GM12891 (cell line): ENCODE data around the gene ZBTB32.

Experiments used
- DNase-seq: peaks from one replicate; pipeline ENCODE4 v3.0.0; 2011; ENCODE audit warnings: low spot score; ENCODE audit not compliant: insufficient read length
- FAIRE-seq: peaks from 2 replicates; lab custom pipeline; 2011; peaks lifted over from hg19 to GRCh38; lab: Jason Lieb, UNC
- PAX5 ChIP-seq: IDR thresholded peaks from 2 replicates; pipeline ENCODE4 v1.6.1; 2011; ENCODE audit warnings: low read length, moderate library complexity, mild to moderate bottlenecking; ENCODE audit not compliant: insufficient read depth, severe bottlenecking
- POLR2A ChIP-seq: IDR thresholded peaks from 2 replicates; pipeline ENCODE4 v1.6.1; 2011; ENCODE audit warnings: low read depth, low read length, control low read depth
- POLR2AphosphoS5 ChIP-seq: IDR thresholded peaks from 2 replicates; pipeline ENCODE4 v1.6.1; 2011; ENCODE audit warnings: low read depth, low read length, control low read depth
- POU2F2 ChIP-seq: IDR thresholded peaks from 2 replicates; pipeline ENCODE4 v1.6.1; 2011; ENCODE audit warnings: low read depth, mild to moderate bottlenecking, control low read depth, low read length, moderate library complexity
- SPI1 ChIP-seq: IDR thresholded peaks from 2 replicates; pipeline ENCODE4 v1.6.1; 2011; ENCODE audit warnings: low read depth, low read length, control low read depth
- TAF1 ChIP-seq: IDR thresholded peaks from 2 replicates; pipeline ENCODE4 v1.6.1; 2011; ENCODE audit warnings: low read depth, low read length, control low read depth

ZBTB32 gene

DNA sequence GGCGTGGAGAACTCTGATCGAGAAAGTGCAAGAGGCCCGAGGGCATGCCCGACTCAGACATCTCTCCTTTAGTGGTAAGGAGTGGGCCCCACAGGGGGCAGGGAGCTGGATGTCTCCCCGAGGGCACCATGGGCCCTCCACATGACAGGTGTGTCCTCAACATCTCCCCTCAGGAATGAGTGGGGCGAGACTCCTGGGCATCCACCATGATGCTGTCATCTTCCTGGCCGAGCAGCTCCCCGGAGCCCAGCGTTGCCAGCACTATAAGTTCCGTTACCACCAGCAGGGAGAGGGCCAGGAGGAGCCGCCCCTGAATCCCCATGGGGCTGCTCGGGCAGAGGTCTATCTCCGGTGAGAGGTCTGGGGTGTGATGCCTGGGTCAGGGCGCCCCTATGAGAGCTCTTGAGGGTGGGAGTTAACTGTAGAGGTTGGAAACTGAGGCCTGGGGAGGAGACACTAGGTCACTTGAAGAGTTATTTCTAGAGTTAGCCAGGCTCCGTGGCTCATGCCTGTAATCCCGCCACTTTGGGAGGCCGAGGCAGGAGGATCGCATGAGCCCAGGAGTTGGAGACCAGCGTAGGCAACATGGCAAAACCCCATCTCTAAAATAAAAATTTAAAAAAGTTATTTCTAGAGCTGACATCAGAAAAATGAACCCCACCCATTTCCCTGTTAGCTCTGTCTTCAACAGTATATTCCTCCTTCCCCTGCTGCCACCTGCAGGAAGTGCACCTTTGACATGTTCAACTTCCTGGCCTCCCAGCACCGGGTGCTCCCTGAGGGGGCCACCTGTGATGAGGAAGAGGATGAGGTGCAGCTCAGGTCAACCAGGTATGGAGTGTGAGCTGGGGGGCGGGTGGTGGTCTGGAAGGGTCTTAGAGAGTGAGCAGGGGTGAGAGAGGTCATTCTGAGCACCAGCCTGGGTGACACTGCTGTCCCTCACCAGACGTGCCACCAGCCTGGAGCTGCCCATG lies 32.8 kb downstream of the ZBTB32 start:
- FAIRE-seq (peak; percentile 33), DNase-seq (peak; percentile 36)
- TF ChIP-seq TAF1 (no peak), POLR2A (0 out of 2 replicates have a peak, but pooled peaks have one; percentile 20), PAX5 (no peak), POU2F2 (no peak)

DNA sequence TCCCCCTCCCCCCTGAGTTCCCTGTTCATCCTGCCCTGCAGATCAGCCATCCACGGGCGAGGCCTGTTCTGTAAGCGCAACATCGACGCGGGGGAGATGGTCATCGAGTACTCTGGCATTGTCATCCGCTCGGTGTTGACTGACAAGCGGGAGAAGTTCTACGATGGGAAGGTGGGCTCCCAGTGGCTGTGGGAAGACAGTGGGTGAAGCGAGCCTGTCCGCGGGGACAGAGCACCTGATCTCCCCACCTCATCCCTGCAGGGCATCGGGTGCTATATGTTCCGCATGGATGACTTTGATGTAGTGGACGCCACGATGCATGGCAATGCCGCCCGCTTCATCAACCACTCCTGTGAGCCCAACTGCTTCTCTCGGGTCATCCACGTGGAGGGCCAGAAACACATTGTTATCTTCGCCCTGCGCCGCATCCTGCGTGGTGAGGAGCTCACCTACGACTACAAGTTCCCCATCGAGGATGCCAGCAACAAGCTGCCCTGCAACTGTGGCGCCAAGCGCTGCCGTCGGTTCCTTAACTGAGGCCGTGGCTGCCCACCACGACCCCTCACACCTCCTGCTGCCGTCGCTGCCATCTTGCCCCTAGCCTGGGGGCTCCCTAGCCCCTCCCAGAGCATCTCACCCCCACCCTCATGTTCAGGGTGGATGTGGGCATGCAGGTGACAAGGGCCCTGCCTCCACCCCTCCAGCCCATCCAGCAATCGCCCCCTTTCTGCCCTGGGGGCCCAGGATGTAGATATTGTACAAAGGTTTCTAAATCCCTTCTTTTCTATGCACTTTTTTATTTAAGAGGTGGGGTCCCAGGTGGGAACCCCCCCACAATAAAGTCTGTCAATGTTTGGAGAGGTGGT lies 33.9 kb downstream of the ZBTB32 start:
- TF ChIP-seq POLR2AphosphoS5 (0 out of 2 replicates have a peak, but pooled peaks have one; percentile 64), POU2F2 (no peak; the same call in 1 of the 2 replicates)
- no peak for FAIRE-seq
- peak; percentile 9 for DNase-seq

DNA sequence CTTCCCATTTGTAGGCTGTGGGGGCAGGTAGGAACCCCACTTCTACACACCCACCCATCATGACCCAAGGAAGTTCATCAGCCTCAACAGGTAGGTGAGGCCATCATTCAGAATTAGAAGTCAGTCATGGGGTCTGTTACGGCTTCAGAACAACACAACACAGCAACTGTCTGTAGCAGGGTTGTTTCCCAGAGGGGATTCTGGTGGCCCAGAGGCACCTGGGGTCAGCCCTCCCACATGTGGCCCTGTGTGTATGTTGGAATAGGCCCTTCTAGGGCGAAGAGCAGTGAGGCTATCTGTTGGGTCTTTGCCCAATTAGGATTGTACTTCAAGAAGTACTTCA lies 34.5 kb downstream of the ZBTB32 start:
- DNase-seq: peak; percentile 19
- TF ChIP-seq POLR2A: no peak
- TF ChIP-seq POU2F2: no peak; the same call in 1 of the 2 replicates
- TF ChIP-seq TAF1: no peak
- TF ChIP-seq SPI1: no peak
- no peak for TF ChIP-seq POLR2AphosphoS5
- TF ChIP-seq PAX5: no peak
- FAIRE-seq: no peak

DNA sequence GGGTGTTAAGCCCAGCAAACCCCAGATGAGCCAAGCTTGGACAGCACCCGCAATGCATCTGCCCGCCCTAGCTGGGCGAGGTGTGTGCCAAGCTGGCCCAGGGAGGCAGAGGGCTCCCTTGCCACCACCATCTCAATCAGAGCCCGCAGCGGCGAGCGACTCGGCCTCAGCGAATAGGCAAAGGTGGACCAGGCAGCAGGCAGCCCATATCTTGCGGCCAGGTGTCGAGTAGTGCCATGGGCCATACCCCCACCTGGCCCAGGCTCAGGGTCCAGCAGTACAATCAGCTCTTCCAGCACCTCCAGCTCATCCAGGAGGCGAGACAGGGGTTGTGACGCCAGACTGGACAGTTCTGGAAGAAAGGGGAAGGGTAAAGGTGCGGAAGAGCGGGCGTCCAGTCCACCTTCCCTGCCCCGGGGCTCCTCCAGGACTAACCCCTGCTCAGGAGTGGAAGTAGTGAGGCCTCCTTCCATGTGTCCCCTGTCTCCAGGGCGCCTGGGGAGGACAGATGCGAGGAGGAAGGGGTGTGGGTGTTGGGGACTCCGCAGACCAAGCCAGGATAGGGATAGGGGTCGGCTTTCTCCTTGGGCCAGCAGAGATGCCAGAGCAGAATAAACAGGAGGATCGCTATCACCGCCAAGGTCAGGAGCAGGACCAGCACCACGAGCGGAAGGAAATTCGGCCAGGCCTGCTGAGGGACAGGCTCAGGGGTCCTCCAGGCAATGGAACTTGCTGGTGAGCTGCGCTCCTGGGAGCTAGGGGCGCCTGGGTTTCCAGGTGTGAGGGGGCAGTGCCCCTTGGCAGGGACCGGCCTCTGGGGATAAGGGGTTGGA lies 35.1 kb downstream of the ZBTB32 start:
- no peak for FAIRE-seq

DNA sequence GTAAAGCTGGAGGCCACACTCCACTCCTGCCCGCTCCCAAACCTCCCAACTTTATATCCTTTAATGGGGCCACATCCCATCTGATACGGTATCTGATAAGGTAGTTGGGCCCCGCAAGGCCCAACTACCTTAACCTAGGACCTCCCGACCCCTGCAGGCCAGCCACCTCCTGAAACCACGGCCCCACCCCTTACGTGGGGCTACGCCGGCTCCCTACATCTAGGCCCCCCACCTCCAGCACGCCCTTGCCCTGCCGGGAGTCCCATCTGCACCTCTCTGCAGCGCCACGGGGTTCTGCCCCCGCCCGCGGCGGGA lies 35.7 kb downstream of the ZBTB32 start:
- FAIRE-seq (no peak), DNase-seq (no peak)
- no peak for TF ChIP-seq POLR2AphosphoS5
- no peak for TF ChIP-seq POU2F2
- no peak for TF ChIP-seq PAX5
- no peak for TF ChIP-seq TAF1

More for the DNA sequence above, 35.1 kb downstream of the ZBTB32 start:
- TF ChIP-seq POLR2AphosphoS5 (0 out of 2 replicates have a peak, but pooled peaks have one; percentile 7), PAX5 (no peak)
- no peak for DNase-seq

DNA sequence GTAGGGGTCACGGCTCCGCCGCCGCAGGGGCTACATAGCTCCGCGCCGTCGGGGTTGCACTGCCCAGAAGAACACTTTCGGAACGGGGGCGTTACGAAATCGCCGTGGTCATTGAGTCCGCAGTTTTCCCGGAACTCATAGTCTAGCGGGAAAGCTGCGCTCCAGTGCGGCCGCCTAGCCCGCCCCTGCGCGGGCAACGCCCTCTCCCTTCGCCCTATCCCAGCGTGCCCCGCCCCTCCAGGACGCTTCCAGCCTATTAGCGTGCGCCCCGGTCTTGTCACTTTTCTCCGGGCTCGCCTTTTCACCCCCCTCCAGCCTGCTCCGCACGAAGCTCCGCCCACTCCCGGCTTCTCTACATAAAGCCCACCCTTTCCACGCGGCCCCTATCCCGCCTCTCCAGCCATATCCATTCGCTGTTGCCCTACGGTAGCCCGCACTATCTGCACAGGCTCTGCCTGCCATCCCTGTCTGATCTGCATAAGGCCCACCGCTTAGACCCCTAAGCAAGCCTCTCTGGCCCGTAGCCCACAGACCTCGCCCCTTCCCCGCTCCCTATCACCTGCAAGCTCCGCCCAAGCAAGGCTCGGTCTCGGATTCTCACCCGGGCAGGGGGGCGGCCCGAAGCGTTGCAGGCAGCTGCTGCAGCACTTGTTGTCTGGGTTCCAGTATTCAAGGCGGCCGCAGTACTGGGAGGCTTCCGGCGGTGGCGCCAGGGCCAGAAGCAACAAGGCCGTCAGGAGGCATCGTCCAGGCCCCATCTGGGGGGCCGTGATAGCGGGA lies 36.3 kb downstream of the ZBTB32 start:
- FAIRE-seq: peak; percentile 91
- TF ChIP-seq POLR2A (peak; percentile 75), SPI1 (no peak), POU2F2 (peak; percentile 59; the same call in 1 of the 2 replicates), TAF1 (peak; percentile 71), POLR2AphosphoS5 (0 out of 2 replicates have a peak, but pooled peaks have one; percentile 36), PAX5 (no peak)
- peak; percentile 99 for DNase-seq

DNA sequence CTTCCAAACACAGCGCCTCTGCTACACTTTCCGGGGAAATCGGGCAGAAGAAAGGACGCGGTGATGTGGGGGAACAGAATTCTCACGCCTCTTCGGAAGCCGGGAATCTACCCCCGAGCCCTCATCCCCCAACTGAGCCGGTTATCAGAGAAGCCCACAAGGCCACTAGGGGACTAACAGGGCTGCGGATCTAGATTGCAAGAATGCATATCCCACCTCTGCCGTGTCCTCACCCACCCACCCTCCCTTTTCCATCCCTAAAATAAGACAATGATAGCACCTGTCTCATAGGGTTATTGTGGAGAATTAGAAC lies 36.8 kb downstream of the ZBTB32 start:
- TF ChIP-seq TAF1 (no peak), PAX5 (no peak)
- no peak for DNase-seq
- FAIRE-seq: no peak

DNA sequence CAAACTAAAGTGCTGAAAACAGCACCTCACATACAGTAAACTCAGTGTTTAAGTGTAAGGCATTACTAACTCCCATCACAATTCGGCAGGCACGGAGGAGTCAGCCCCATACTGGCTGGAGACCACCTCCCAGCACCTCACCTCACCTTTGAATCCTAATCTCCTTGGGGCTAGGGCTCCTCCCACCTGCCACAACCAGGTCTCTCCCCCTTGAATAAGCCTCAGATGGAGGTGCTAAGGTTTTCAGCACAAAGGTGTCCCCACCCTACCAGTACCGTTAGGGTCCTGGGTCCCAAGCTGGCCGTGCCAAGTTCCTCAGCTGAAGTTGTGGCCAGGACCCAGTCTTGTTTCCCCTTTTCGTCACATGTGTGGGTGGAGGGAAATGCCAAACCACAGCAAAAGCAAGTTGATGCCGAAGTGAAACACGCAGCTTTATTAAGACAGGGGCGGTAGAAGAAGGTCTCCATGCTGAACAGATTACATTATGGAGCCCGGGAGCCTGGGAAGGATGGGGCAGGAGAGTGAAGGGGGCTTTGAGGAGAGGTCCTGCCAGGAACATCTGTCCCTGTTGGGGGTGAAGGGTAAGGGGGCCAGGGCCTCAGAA lies 37.9 kb downstream of the ZBTB32 start, which contains the start of gene IGFLR1:
TSS of gene IGFLR1 (minus strand) at position 332 of the 604 bp plus-strand sequence. CDS start 1,272 bp downstream, outside the sequence.
- peak; percentile 49 for DNase-seq
- peak; percentile 75 for FAIRE-seq
- peak; percentile 86 for TF ChIP-seq TAF1
- TF ChIP-seq POLR2AphosphoS5: peak; percentile 97
- no peak for TF ChIP-seq PAX5
- TF ChIP-seq SPI1: peak; percentile 78
- peak; percentile 96 for TF ChIP-seq POLR2A
- peak; percentile 86 for TF ChIP-seq POU2F2
